HG02798 (cell line): ENCODE data around the gene DGLUCY.
"Not testable (repeated sequence)": the region's sequence is repeated elsewhere in the genome, so short reads cannot be mapped to it uniquely, and the experiment has no call there.

Experiments used
- ATAC-seq: cut with Tn5 transposase; IDR thresholded peaks from one replicate; pipeline ENCODE4 v1.9.1; 2021; ENCODE audit warnings: mild to moderate bottlenecking; ENCODE audit not compliant: unreplicated experiment, poor library complexity

Gene DGLUCY

DNA sequence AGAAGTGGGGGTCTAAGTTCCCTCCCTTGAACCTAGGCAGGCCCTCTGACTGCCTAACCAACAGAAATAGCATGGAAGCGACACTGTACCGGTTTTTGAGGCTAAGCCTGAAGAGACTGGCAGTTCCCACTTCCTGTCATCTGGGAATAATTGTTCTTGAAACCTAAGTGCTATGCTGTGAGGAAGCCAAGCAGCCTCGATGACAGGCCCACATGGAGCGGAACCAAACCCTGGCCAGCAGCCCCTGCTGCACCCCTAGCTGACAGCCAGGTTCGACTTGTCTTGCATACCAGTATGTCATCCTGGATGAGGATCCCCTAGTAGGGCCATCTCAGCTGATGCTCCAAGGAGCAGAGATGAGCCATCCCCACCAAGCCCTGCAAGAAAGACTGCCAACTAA lies 137.0 kb downstream of the DGLUCY start:
- ATAC-seq: no peak

DNA sequence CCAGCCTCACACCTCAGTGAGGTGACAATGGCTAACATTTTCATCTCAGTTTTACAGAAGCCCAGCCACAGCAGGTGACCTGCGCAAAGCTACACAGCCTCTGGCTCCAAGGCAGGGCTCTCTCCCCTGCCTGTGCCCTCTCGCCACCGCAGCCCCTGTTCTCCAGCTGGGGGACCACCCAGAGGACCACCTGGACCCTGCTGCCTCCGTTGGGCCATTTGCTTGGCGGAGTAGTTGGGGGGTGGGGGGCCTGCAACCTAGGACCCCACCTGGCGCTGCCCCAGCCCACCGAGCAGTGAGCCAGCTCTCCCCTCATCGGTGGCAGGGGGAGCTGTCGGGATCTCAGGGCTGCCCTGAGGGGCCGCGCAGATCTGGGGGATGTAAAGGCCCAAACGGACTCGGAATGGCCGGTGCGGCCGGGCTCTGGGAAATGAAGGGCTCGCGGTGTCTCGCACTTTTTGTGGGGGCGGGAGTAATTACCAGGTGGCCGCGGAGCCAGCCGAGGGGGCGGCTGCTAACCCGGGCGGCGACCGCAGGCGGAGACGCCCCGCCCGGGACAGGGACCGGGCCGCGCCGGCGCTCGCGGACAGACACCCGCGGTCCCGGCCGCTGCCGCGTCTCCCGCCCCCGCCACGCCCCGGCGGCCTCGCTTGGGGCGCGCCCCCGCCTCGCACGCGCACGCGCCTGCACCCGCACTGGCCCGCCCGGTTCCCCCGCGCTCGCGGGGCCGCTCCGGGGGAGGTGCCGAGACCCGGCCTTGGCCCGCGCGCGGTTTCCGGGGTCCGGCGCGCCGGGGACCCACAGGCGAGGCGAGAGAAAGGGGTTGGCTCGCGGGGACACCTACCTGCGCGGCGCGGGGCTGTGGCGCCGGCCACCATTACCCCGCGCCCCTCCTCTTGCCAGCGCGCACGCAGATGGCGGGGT lies 139.3 kb downstream of the DGLUCY start:
- peak; percentile 44 for ATAC-seq

DNA sequence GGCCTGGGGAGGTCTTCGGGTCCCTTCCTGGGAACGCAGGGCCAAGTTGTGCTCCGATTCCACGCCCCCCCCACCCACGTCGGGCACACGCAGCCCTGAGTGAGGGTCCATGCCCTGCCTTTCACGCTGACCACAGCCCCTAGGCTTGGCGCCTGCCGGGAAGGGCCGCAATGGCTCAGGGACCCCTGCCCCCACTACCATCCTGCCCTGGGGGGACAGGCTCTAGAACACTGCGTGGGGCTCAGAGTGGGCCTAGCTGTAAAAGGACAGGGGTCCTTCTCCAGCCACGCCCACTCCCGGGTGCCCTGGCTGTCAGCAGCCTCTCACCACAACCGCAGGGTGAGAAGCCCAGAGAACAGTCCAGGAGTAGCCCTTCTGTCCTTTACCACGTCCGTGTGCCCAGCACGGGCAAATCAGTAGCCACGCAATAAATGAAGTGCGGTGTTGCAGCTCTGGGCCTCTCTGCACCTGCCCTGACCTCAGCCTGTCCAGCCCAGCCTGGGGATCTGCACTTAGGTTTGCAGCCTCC lies 140.0 kb downstream of the DGLUCY start:
- ATAC-seq: no peak

DNA sequence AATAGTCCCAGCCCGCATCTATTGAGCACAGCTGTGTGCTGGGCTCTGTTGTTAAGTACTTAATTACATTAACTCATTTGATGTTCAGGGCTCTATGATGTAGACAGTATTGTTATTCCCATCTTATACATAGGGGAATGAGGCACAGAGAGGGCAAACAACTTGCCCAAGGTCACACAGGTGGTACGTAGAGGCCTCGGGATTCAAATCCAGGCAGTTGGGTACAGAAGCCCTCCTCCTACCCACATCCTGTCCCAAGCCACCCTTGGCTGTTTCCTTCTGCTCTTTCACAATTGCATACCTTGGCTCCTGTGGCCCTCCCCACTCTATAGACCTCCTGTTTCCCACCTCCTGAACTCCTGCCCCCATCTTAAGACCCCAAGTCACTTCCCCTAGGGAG lies 140.6 kb downstream of the DGLUCY start:
- ATAC-seq: no peak

DNA sequence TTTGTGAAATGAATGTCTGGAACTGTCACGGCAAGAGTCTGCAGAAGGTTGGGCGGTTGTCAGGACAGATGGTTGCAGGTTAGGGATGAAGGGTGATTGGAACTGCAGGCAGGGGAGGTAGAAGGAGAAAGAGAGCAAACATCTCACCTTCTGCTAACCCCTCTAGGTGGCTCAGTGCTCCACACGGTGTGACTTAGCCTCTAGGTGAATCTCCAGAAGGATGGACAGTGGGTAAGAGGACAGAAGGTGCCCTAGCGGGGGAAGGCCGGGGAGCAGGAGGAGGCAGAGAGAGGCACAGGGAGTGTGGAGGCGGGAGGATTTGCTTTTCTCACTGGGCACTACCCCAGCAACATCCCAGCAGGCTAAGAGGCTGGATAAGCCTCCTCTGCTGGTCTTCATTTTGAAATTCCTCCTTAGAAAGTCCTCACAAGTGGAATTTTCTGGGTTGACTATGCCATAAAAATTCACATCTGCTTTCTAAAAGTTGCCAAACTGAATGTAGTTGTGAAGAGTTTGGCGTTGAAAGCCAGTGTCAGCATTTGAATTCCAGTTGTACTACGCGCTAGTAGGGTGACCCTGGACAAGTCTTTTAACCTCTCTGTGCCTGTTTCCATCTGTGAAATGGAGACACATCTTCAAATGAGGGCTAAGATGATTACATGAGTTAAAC lies 141.3 kb downstream of the DGLUCY start:
- no peak for ATAC-seq

DNA sequence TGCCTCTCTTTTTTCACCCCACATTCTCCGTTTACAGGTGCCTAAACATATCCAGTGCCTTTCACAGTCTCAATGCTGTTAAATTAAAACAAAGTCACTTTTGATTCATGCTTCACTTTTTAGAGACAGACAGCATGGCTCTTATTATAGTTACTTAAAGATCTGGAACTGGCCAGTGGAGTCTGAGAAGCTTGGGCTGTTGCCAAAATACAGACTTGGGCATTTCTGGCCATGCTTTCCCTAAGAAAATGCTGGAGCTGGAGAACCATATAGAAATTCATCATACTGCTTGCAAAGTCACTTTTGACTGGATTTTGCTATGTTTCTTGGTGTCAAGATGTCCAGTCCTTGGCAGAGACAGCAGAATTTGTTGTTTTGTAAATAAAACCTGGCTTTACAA lies 142.8 kb downstream of the DGLUCY start:
- ATAC-seq: no peak

DNA sequence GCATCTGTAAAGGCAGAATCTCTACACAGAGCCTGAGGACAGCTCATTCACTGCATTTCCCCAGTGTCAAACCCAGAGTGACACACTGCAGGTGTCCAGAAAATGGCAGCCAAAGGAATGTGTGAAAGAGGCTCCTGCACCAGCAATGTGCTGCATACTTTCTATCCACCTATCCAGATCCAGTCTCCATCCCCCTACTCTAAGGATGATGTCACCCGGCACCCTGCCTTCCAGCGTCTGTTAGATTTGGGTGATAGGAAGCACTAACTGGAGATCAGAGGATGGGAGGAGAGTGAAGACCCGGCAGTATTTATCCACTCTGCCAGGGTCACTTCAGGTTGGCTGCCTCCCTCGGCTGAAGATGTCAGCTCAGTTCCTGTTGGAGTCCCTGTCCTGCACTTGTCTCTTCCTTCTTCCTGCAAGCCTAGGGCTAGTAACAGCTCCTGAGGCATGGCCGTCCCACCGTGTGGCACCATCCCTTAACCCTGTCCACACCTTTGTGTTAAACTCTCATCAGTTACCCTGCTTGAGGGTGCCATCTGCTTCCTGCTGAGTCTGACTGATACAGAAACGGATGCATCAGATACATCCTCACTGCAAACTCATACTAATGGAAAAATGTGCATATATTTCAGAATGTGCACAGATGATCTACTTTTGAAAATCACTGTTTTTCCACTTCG lies 143.6 kb downstream of the DGLUCY start:
- ATAC-seq: no peak

DNA sequence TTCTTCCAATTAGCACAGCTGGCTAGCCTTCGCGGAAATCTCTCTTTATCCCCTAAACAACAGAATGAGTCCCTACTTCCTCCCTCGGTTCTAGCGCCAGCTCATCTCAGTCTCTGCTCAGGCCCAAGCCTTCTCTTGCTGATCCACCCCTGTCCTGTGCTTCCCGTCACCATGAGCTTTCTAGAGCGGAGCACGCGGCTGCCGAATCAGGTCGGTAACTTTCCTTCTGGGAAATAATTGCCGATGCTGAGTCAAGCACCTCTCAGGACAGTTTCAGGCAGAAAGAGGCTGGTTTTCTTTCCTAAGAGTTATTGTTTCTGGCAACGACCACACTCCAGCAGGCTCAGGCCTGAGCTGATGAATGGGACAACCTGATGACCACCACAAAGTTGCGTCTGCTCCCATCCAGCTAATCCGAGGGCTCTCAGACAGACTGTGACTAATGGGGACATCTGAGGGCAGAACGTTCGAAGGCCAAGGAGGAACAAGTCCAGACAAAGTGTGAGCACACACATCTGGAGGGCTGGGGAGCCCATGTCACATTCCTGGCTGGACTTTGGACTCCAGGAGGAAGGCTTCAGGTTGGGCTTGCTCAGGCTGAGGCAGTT lies 144.2 kb downstream of the DGLUCY start:
- no peak for ATAC-seq

DNA sequence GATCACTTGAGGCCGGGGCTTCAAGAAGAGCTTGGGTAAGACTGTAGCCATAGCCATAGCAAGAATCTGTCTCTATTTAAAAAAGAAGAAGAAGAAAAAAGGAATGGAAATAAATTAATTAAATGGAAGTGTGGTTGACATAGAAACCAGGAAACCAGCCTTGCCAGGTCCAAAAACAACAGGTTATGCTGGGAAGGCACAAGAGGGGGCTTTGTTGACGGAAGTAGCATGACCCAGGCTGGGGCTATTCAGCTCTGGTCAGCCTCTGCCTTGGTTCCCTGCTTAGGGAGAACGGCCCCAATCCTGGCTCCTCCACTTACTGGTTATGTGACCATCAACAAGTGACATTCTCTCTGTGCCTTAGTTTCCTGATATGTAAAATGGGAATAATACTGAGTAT lies 145.0 kb downstream of the DGLUCY start:
- no peak for ATAC-seq

DNA sequence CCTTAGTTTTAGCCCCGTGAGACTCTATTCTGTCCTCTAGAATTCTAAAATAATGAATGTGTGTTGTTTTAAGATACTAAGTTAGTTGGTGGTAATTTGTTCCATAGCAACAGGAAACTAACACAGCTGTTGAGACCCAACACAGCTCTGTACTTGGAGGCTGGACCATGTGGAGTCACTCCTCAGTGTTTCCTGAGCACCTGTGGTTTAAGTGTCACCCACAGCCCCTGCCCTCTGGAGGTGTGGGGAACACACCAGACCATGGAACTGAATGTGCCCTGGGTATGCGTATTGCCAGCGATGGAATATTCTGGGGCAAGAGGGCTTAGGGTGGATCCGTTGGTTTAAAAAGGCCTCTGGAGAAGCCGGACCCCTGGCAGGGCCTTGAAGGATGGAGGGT lies 147.2 kb downstream of the DGLUCY start:
- no peak for ATAC-seq

DNA sequence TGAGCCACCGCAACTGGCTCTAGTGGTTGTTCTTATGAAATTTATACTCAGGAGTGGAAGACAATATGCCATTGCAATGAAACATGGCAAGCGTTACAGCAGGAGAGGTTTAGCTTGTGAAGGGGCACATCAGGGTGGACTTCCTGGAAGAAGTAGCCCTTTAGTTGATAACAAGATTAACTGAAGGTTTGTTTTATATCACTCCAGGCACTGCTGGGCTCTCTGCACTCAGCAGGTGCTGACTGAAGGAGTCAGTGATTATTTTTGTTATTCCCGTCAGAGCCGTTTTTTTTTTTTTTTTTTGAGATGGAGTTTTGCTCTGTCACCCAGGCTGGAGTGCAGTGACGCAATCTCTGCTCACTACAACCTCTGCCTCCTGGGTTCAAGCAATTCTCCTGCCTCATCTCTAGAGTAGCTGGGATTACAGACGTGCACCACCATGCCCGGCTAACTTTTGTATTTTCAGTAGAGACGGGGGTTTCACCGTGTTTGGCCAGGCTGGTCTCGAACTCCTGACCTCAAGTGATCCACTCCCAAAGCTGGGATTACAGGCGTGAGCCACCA lies 148.2 kb downstream of the DGLUCY start:
- ATAC-seq: no peak

DNA sequence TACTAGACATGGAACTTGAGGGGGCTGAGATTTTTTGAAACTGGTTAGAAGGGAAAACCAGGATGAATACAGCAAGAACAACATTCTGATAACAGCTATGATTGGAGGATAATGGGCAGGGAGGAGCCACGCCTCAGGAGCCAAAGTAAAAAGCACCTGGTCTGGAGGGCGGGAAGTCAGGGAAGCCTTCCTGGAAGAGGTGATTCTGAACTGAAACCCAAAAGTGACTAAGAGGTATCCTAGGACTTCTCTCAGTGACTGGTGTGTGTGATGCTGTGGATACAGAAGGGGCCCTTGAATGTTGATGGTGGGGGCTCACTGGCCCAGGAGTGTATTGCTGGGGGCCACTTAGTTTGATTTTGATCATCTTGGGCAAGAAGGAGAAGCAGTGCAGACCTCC lies 149.5 kb downstream of the DGLUCY start:
- ATAC-seq: no peak

DNA sequence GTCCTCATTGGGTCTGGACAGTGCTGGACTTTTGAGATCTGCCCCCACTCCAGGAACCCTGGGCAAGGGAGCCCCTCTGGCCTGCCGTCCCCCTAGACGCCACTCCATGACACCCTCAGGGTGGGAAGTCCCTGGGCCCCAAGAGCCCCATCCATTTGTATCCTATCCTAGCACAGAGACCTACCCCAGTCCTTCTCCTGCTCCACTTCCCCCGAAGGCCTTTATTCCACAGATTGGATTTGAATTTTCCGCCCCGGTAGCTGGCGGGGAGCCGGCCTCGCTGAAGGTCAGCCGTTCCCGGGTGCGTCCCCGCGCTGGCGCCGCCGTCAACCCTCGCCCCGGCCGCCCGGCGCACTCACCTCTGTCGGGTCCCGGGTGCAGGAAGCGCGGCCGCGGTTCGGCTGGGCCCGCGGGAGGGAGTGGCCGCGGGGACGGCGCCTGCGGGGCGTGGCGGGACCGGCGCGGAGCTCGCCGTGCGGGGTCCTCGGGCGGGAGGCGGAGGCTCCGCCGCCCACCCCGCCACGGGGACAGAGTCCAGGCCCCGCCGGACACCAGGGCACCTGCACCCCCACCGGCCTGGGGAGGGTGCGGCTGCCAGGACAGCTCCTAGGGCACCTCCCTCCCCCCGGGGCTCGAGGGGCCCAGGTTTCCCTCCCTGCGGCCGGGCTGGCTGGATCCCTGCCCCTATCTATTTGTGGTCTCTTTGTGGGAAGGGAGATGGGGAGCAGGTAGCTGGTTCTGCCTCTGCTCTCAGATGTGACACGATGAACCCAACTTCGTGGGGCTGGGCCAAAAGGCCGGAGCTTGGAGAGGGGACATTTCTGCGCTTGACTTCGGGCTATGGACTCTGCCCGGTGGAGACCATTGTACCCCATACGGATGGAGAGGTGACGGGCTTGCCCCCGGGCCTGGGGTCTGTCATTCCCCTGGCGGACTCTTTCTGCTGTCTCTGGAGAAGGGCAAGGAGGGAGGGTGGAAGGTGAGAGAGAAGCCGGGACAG lies 150.6 kb downstream of the DGLUCY start:
- ATAC-seq: peak; percentile 38

DNA sequence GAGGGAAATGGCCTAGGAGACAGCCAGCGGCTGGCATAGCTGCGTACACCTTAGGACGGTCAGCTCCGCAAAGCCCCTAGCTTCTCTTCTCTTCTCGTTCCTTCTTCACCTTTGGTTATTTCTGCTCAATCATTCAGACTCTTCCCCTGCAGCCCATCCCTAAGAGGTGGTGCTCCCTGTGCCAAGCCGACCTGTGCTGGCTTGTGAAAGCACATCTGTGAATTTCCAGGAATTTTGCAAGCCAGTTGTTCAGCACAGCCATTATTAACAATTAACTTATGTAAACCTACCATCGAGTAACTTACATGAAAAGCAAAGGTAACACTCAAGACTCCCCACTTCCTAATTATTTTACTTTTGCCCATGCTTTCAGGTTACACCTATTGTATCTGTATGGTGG lies 151.5 kb downstream of the DGLUCY start:
- no peak for ATAC-seq

DNA sequence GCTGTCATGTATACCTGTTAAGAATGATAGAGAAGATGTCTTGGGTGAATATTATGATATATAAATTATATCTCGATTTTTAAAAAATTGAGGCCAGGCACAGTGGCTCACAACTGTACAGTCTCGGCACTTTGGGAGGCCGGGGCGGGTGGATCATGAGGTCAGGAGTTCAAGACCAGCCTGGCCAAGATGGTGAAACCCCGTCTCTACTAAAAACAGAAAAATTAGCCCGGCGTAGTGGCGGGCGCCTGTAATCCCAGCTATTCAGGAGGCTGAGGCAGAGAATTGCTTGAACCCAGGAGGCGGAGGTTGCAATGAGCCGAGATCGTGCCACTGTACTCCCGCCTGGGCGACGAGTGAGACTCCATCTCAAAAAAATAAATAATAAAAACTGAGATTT lies 152.4 kb downstream of the DGLUCY start:
- not testable (repeated sequence) for ATAC-seq

DNA sequence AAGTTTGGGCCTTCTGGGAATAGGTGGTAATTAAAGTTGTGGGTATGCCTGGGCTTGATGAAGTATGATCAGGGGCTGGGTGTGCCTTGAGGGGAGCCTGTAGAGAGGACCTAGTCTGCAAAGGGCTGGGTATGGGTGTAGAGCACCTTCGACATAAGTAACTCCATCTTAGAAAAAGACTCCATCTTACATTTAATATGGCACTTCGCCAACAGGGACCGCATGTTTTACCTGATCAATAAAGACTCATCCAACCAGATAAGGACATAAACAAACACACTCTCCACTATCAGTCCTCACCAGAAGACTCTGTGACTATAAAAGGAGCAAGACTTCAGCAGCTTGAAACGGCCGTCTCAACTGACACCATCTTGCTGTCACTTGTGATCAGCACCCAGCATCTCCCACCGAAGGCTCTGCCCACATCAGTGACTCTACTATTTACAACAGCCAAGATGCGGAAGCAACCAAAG lies 154.1 kb downstream of the DGLUCY start:
- ATAC-seq: no peak

DNA sequence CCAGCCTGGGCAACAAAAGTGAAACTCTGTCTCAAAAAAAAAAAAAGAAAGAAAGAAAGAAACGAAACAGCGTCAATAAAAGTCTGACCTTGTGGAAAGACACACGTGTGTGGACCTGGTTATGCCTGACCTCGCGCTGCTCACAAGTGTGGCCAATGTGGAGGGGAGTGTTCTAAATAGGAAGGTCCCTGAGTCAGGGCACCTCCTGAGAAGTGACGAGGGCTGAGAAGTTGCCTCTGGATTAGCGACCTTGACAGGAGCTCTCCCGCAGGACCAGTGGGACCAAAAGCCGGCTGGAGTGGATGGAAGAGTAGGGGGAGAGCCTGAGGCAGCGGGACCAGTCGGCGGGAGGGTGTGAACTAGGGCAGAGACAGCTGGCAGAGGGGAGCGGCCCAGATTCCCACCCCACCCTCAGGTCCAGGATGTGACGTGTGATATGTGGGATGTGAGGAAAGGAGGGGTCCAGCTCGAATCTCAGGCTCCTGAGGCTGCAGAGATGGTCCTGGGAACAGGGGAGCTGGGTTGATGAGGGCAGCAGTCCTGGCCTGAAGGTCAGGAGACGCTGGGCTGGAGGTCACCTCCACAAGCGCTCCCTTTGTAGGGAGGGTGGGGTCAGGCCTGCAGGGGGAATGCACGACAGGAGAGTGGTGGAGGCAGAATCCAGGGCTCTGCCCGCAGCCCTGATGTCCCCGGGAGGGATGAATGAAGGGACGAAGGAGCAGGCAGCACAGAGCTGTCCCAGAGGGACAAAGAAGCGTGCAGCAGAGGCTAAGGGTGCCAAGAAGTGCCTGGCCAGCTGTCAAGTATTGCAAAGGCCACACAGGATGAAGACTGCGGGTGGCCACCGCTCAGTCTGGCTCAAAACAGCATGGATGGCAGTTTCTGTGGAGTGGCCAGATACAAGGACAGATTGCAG lies 155.5 kb downstream of the DGLUCY start:
- ATAC-seq: no peak

DNA sequence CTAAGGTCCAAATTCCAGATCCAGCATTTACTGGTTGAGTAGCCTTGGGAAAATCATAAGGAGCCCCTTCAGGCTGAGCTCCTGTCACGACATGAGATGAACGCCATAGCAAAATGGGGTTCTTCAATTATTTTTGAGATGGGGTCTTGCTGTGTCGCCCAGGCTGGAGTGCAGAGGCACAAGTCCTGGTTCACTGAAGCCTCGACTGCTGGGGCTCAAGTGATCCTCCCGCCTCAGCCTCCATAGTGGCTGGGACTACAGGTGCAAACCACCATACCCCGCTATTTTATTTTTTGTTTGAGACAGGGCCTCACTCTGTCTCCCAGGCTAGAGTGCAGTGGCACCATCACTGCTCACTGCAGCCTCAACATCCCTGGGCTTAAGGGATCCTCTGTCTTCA lies 156.3 kb downstream of the DGLUCY start:
- ATAC-seq: no peak
